Activated CD4-positive, alpha-beta T cell treated with anti-CD3 and anti-CD28 coated beads for 24 hours (primary cell): ENCODE measurements around the gene LRRC36.
A peak's percentile ranks its signal among the peaks of the same experiment; 100 is the strongest.

Experiments used
- DNase-seq, 2 donors: peaks; one replicate each; pipeline ENCODE4 v3.0.0-alpha.2; 2020; ENCODE audit warnings: low read depth in 2 of 2

The LRRC36 gene, protein sequence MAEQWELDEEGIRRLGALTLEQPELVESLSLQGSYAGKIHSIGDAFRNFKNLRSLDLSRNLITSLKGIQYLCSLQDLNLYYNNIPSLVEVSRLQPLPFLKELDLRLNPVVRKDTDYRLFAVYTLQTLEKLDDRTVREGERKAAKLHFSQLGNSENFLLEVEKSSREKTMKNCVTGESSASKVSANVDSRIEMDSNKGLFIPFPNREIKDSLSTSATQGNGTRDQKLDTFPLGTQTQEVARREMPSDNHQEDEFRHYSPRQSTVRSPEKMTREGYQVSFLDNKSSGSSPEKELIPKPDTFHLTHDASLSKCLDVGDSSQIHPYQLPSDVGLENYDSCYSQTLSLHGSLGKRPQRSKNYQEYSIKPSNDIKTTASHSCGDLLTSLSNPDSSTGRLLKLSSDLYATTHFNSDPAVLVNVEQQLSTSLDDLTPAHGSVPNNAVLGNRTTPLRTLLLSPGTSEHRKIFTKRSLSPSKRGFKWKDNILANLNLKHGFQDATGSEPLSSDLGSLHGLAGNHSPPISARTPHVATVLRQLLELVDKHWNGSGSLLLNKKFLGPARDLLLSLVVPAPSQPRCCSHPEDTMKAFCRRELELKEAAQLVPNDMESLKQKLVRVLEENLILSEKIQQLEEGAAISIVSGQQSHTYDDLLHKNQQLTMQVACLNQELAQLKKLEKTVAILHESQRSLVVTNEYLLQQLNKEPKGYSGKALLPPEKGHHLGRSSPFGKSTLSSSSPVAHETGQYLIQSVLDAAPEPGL

DNA sequence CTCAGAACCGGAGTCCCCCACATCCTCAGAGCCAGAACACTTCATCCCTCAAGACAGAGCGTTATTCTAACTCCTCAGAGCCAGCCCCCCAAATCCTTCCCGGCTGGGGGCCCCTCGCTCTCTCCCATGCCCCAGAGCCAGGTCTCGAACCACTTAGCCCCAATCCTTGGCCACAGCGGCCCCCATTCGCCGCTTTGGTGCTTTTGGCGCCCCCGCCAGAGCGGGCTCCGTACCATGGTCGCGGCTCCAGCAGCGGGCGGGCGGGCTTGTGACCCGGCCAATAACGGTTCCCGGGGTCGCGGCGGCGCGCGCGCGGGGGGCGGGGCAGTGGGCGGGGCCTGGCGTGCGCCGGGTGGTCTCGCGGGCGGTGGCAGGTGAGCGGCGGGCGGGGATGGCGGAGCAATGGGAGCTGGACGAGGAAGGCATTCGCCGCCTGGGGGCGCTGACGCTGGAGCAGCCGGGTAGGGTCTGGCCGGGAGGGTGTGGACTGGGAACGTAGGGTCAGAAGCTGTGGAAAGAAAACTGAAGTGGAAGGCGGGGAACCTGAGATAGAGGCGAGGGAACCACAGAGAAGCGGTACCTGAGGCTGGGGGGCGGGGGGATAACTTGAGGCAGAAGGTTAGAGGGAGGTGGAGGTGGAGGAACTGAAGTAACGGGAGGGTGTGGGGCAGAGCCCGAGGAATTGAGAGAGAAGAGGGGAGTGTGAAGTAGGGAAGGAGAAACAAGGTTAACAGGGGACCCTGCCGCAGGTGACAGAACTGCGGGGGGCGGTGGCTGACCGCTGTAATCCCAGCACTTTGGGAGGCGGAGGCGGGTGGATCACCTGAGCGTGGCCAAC, at the start of gene LRRC36, which contains the start of gene KCTD19:
Gene LRRC36 (plus strand): TSS at position 344 of the 838 bp plus-strand sequence. CDS start 48 bp downstream, at position 392.
Gene KCTD19 (minus strand): TSS at position 270 of the 838 bp plus-strand sequence. CDS start 34 bp downstream, at position 236.
- peak; percentile 13 to 61 for DNase-seq

DNA sequence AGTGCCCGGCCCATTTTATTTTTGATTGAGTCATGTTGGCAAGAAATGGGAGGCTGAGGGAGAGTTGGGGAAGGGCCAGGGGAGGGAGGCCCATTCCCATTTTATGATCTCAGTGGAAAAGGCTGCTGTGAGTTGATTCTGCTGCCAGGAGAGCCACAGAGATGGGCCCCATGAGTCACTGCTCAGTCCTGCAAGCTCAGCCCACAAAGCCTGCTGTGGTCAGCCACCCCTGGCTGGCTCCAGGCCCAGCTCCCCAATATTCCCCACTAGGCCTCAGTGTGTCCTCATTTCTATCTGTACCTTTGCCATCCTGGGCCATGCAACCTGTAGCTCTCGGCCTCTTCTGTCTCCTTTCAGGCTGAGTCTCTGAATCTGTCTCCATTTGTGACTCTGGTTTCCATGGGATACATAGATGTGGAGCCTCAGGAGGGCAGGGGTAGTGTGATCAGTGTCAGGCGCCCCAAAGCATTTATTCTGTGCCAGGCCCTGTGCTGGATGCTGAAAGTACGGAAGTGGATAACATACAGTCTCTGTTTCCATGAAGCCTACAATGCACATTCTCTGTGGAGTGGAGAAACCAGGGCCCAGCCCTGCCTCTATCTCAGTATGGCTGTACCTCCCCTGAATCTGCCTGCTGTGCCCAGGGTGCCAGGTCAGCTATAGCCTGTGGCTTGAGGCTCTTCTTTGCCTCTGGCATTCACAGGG, 49.2 kb upstream of the LRRC36 start:
- no peak for DNase-seq

DNA sequence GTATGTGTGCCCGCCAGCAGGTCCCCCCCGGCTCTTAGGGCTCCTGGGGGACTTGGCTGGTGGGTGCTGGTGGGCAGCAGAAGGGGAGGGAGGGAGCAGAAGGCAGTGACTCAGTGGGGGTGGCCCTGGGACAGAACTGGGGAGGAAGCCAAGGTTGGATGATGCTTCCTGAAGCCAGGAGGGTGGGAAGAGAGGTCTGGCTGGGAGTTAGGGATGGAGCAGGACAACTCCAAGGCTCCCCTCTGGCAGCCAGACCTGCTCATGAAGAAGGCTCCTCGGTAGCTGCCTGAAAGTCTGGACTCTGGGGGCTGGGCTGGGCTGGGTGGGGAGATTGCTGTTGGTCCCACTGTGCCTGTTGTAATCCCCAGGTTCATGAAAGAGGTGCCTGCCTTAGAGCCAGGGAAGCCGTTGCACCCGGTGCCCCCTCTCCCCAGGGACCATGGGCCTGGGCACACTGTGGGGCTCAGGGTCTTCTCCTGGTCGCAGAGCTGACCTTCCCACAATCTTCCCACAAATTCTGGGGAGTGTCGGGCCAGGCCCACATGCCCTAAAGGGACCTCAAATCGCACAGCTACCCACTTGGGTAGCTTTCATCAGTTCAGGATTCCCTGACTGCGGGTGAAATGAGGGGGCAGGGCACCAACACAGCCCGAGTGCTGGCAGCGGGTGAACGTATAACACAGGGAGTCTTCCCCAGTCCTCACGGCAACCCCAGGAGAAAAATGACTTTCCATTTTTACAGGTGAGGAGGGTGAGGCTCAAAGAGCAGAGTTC, 48.4 kb upstream of the LRRC36 start:
- DNase-seq: no peak

DNA sequence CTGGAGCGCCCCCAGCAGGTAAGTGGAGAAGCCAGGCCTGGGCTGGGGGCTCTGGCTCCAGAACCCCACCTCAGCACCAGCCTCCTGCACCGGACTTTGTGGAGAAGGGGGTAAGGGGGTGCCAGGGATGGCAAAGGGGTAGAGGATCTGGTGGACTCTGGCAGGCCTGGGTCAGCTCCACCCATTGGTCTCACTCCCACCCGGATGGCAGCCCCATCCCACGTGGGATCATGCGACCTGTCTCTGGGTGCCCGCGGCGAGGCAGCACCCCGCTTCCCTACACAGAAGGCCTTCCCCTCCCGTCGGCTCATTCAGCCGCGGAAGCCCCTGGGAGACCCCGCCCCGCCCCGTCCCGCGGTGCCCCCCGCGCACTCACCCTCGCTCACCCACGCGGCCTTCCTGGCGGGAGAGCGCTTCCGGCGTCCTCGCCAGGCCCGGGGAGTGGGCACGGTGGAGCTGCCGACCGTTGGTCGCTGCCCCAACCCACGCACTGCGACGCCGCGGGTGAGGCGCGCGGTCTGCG, 47.8 kb upstream of the LRRC36 start:
- peak in 1 of 2 donors; percentile 23 for DNase-seq

DNA sequence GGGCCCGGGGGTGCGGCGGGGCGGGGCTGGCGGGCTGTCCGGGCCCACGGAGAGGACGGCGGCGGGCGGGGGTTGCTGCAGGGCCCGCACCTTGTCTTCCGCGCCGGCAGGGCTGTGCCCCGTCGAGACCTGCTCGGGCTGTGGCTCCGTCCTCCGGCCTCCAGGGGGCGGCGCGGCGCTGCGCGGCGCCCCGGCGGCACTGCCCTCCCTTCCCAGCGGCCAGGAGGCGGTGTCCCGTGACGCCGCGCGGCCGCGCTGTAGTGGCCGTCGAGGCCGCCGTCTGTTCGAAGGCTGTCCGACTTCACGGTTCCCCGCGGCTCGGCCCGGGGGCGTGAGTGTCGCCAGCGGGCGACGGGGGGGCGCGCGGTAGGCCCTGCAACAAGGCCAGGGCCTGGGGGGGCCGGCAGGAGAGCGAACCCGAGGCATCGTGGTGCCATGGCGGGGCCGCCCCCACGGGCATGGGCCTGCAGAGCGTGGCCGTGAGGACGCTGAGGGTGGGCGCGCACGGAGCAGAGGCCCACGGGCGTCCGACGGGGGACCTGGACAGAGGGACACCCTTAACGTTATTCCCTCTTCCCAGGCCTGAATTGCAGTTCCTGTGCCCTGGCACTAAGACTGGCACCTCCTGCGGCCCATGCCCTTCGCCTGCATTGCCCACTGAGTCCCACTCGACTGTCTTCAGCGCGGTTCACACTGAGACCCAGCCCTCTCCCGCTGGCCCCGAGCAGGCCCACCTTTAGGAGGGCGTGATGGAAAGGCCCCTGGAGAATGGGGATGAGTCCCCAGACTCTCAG, 47.1 kb upstream of the LRRC36 start, which contains the start of gene PLEKHG4:
Gene PLEKHG4 (plus strand): TSS at position 237 of the 794 bp plus-strand sequence. CDS start 513 bp downstream, at position 750.
- DNase-seq: peak; percentile 70 to 74

DNA sequence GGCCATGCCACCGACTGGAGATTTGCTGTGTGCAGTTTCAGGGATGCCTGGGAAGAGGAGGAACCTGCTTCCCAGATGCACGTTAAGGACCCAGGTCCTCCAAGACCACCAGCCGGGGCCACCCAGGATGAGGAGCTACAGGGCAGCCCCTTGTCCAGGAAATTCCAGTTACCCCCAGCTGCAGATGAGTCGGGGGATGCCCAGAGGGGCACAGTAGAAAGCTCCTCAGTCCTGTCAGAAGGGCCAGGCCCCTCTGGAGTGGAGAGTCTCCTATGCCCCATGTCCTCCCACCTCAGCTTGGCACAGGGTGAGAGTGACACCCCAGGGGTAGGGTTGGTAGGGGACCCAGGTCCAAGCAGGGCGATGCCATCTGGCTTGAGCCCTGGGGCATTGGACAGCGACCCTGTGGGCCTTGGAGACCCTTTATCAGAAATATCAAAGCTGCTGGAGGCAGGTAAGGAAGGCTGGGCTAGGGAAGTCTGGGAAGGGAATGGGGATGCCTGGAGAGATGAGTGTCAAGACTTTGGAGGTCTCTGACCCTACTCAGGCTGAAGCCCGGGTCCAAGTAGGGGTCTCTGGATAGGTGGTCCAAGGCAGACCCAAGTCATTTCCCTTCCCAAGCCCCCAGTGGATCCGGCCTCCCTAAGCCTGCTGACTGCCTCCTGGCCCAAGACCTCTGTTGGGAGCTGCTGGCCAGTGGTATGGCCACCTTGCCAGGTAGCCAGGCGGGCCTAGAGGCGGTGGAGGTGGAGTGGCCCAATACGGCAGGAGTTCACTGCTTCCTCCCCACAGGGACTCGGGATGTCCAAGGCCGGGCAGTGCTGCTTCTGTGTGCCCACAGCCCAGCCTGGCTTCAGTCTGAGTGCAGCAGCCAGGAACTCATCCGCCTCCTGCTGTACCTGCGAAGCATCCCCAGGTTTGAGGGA, 46.3 kb upstream of the LRRC36 start:
- no peak for DNase-seq

DNA sequence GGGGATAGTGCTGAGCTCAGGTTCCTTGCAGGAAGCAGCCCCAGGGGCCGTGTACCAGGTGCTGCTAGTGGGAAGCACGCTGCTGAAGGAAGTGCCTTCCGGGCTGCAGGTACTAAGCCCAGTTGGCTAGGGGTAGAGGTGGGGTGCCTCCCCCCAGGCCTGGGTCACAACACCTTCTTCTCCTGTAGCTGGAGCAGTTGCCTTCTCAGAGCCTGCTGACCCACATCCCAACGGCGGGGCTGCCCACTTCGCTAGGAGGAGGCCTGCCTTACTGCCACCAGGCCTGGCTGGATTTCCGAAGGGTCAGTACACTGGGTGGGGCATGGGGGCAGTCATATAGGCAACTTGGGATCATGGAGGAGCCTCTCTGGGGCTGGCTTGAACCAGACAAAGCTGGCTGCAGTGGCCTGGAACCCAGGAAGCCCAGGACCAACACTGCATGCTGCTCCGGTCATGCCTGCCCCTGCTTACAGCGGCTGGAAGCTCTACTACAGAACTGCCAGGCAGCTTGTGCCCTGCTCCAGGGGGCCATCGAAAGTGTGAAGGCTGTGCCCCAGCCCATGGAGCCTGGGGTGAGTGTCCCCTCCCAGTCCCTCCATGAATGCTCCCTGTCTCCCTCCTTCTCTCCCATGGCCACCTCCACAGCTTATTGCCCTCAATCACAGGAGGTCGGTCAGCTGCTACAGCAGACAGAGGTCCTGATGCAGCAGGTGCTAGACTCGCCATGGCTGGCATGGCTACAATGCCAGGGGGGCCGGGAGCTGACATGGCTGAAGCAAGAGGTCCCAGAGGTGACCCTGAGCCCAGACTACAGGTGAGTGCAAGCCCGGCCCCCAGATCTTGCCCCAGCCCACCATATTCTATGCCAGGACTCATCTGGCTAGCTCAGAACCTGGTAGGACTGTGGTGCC, 44.8 kb upstream of the LRRC36 start:
- DNase-seq: no peak

DNA sequence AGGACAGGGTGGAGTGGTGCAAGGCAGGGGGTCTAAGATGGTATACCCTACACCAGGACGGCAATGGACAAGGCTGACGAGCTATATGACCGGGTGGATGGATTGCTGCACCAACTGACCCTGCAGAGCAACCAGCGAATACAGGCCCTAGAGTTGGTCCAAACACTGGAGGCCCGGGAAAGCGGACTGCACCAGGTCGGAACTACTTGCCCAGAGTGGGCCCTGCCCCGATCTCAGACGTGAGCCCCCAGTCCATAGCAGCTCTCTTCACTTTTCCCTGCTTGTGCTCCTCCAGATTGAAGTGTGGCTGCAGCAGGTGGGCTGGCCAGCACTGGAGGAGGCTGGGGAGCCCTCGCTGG, 44.2 kb upstream of the LRRC36 start:
- DNase-seq: no peak

DNA sequence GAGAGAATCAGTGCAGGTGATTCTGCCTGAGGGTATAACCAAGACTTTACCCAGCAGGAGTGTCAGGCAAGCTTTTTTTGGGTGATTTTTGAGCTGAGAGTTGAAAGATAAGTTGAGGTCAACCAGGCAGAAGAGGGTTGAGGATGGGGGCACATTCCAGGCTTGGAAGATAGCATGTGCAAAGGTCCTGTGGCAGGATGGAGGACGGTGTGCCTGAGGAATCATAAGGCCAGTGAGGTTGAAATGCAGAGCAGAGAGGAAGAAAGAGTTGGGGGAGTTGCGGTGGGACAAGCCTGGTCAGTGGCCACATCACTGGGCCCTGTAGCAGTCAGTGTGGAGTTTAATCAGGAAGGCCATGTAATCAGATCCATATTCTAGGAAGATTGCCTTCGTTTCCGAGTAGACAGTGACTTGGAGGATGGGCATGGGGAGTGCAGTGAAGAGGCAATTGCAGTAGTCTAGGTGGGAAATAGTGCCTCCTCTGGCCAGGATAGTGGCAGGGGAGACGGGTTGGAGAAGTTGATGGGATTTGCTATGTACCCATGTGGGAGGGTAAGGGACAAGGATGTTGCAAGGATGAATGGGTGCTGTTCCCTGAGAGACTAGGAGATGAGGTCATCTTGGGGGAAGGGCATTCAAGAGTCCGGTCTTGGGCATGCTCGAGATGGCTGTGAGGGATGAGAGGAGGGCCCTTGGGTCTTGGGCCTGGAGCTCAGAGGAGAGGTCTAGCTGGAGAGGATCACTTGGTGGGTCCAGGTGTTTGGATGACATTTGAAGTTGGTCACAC, 43.4 kb upstream of the LRRC36 start:
- no peak for DNase-seq

DNA sequence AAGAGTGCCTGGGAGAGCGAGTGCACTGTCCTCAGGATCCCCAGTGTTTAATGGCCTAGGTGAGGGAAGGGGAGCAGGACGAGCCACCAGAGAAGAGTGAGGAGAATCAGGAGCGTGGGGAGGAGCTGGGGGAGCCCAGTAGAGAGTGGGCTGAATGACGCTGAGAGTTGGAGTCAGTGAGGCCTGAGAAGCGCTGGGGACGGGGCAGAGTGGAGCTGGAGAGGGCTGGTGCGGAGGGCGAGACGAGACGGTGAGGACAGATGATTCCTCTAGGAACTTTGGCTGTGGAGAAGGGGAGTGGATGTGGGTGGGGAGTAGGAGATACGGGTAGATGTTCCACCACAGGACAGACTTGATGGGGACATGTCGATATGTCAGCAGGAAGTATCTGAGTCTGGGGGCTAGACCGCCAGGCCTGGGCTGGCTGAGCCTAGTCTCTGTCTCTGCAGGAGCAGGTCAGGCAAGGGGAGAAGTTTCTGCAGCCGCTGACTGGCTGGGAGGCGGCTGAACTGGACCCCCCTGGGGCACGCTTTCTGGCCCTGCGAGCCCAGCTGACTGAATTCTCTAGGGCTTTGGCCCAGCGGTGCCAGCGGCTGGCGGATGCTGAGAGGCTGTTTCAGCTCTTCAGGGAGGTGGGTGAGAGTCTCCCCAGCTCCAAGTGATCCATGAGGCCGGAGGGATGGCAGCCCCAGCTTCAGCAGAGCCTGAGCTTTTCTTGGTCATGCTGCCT, 42.6 kb upstream of the LRRC36 start:
- DNase-seq: no peak

DNA sequence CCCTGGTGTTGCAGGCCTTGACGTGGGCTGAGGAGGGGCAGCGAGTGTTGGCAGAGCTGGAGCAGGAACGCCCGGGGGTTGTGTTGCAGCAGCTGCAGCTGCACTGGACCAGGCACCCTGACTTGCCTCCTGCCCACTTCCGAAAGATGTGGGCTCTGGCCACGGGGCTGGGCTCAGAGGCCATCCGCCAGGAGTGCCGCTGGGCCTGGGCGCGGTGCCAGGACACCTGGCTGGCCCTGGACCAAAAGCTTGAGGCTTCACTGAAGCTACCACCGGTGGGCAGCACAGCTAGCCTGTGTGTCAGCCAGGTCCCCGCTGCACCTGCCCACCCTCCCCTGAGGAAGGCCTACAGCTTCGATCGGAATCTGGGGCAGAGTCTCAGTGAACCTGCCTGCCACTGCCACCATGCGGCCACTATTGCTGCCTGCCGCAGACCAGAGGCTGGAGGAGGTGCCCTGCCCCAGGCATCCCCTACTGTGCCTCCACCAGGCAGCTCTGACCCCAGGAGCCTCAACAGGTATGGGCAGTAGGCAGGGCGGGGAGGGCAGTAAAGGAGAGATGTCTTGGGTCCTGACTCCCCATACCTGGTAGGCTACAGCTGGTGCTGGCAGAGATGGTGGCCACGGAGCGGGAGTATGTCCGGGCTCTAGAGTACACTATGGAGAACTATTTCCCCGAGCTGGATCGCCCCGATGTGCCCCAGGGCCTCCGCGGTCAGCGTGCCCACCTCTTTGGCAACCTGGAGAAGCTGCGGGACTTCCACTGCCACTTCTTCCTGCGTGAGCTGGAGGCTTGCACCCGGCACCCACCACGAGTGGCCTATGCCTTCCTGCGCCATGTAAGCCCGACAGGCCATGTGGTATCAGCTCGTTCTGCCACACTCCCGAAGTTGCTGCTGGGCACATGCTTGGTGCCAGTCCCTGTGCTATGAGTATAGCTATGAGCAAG, 41.6 kb upstream of the LRRC36 start:
- DNase-seq: no peak

DNA sequence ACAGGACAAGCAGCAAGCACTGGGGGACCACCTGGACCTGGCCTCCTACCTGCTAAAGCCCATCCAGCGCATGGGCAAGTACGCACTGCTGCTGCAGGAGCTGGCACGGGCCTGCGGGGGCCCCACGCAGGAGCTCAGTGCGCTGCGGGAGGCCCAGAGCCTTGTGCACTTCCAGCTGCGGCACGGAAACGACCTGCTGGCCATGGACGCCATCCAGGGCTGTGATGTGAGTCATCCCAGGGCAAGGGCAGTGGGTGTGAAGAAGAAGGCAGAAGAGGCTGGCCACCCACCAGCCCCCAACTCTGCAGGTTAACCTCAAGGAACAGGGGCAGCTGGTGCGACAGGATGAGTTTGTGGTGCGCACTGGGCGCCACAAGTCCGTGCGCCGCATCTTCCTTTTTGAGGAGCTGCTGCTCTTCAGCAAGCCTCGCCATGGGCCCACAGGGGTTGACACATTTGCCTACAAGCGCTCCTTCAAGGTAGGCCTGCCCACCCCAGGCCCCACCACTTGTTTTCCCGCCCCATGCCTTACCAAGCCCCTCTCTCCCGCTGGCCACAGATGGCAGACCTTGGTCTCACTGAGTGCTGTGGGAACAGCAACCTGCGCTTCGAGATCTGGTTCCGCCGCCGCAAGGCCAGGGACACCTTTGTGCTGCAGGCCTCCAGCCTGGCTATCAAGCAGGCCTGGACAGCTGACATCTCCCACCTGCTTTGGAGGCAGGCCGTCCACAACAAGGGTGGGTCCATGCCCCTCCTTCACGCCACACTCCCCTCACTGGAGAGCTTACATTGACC, 40.0 kb upstream of the LRRC36 start:
- no peak for DNase-seq

DNA sequence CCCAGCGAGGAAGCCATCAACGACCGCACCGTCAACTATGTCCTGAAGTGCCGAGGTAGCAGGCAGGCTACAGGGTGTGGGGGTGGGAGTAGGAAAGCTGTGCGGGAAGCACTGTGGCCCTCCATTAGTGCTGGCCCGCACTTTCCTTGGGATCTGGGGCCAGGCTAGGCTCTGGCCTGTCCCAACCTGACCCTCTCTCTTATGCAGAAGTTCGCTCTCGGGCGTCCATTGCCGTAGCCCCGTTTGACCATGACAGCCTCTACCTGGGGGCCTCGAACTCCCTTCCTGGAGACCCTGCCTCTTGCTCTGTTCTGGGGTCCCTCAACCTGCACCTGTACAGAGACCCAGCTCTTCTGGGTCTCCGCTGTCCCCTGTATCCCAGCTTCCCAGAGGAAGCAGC, 38.7 kb upstream of the LRRC36 start:
- no peak for DNase-seq

DNA sequence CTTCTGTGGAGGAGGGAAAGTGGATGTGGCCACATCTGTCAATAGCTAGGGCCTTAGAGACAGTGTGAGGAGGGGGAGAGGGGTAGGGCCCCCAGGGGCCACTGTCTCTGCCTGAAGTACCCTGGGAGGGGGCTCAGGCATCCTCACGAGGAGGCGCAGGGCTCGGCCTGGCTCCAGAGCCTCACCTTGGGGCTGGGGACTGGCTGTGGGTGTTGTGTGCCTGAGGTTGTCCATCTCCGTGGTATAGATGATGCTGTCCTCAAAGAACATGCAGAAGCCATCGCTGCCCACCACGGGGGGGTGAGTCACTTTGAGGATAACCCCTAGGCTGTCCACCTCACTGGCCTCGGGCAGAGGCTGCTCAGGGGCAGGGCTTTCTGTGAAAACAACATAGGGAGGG, 35.2 kb upstream of the LRRC36 start:
- DNase-seq: no peak
